Liver (tissue), 9 donors: ENCODE data around the gene PTPN6. TPM values are rescaled to one million over a fixed set of nuclear protein-coding genes. Genes with fewer than 3 reads are reported as not detected.
A peak's percentile ranks its signal among the peaks of the same experiment; 100 is the strongest.

Experiments used
- DNase-seq: peaks from one replicate; pipeline ENCODE4 v3.0.0-alpha.2; 2017; ENCODE audit warnings: low spot score
- H3K27ac ChIP-seq, 2 donors: one replicate each; pipeline ENCODE4 v1.7.0; 2013; ENCODE audit warnings: inconsistent platforms in 2 of 2, low read length in 2 of 2, control low read depth in 1 of 2, low read depth in 1 of 2, mild to moderate bottlenecking in 1 of 2
- H3K27me3 ChIP-seq, 4 donors: one replicate each; pipeline versions ENCODE4 v1.6.1 to v1.7.0; 2013; ENCODE audit warnings: low read length in 3 of 4, inconsistent platforms in 1 of 4, mild to moderate bottlenecking in 1 of 4, moderate library complexity in 1 of 4; ENCODE audit not compliant: control insufficient read depth in 4 of 4, insufficient read depth in 4 of 4
- H3K36me3 ChIP-seq, 4 donors: one replicate each; pipeline versions ENCODE4 v1.6.1 to v1.7.0; 2013; ENCODE audit warnings: low read length in 3 of 4, mild to moderate bottlenecking in 3 of 4, low read depth in 1 of 4, moderate library complexity in 1 of 4; ENCODE audit not compliant: control insufficient read depth in 4 of 4, insufficient read depth in 3 of 4
- H3K4me1 ChIP-seq, 4 donors: one replicate each; pipeline versions ENCODE4 v1.6.1 to v1.7.0; 2013; ENCODE audit warnings: low read length in 3 of 4, mild to moderate bottlenecking in 3 of 4, moderate library complexity in 1 of 4; ENCODE audit not compliant: control insufficient read depth in 4 of 4, insufficient read depth in 4 of 4
- H3K4me3 ChIP-seq, 3 donors: one replicate each; pipeline versions ENCODE4 v1.6.1 to v1.7.0; 2013; ENCODE audit warnings: low read length in 3 of 3, control low read depth in 1 of 3, low read depth in 1 of 3, mild to moderate bottlenecking in 1 of 3
- H3K9ac ChIP-seq, 2 donors: one replicate each; pipeline ENCODE4 v1.7.0; 2013; ENCODE audit warnings: low read length in 2 of 2, mild to moderate bottlenecking in 2 of 2, moderate library complexity in 2 of 2, control low read depth in 1 of 2, low read depth in 1 of 2
- H3K9me3 ChIP-seq, 4 donors: one replicate each; pipeline versions ENCODE4 v1.6.1 to v1.7.0; 2013; ENCODE audit warnings: low read length in 3 of 4; ENCODE audit not compliant: control insufficient read depth in 4 of 4
- ATF3 ChIP-seq: IDR thresholded peaks from 2 replicates; pipeline ENCODE4 v1.6.1; 2016; ENCODE audit warnings: antibody characterized with exemption
- CTCF ChIP-seq: fragments of 150-350 bp; IDR thresholded peaks from 2 replicates; pipeline ENCODE4 v1.5.1; 2017; ENCODE audit warnings: improper control_type of control experiment, low read depth, low read length; ENCODE audit not compliant: missing input control
- EGR1 ChIP-seq, 2 donors: IDR thresholded peaks; 2 replicates each; pipeline ENCODE4 v1.6.1; 2016 to 2018; ENCODE audit warnings: antibody characterized with exemption in 2 of 2, low read depth in 2 of 2
- FOXA1 ChIP-seq: IDR thresholded peaks from 2 replicates; pipeline ENCODE4 v1.6.1; 2016; ENCODE audit warnings: antibody characterized with exemption
- FOXA2 ChIP-seq: IDR thresholded peaks from 2 replicates; pipeline ENCODE4 v1.6.1; 2016; ENCODE audit warnings: antibody characterized with exemption
- GABPA ChIP-seq, 2 donors: IDR thresholded peaks in 1 of 2; conservative IDR thresholded peaks in 1 of 2; 2 replicates each; pipeline ENCODE4 v1.6.1; 2016; ENCODE audit warnings: antibody characterized with exemption in 2 of 2, mild to moderate bottlenecking in 1 of 2, moderate library complexity in 1 of 2
- HNF4A ChIP-seq, 2 donors: conservative IDR thresholded peaks; 2 replicates each; pipeline ENCODE4 v1.6.1; 2016; ENCODE audit warnings: antibody characterized with exemption in 2 of 2, mild to moderate bottlenecking in 2 of 2
- HNF4G ChIP-seq: IDR thresholded peaks from 2 replicates; pipeline ENCODE4 v1.6.1; 2016; ENCODE audit warnings: antibody characterized with exemption
- JUND ChIP-seq, 2 donors: IDR thresholded peaks; 2 replicates each; pipeline ENCODE4 v1.6.1; 2016; ENCODE audit warnings: antibody characterized with exemption in 2 of 2
- MAX ChIP-seq: IDR thresholded peaks from 2 replicates; pipeline ENCODE4 v1.6.1; 2016; ENCODE audit warnings: antibody characterized with exemption
- NR2F2 ChIP-seq: IDR thresholded peaks from 2 replicates; pipeline ENCODE4 v1.6.1; 2016; ENCODE audit warnings: antibody characterized with exemption
- RAD21 ChIP-seq, 2 donors: IDR thresholded peaks; 2 replicates each; pipeline ENCODE4 v1.6.1; 2016; ENCODE audit warnings: antibody characterized with exemption in 2 of 2, mild to moderate bottlenecking in 2 of 2
- REST ChIP-seq: IDR thresholded peaks from 2 replicates; pipeline ENCODE4 v1.6.1; 2016; ENCODE audit warnings: antibody characterized with exemption, mild to moderate bottlenecking
- RXRA ChIP-seq, 2 donors: IDR thresholded peaks; 2 replicates each; pipeline ENCODE4 v1.6.1; 2017 to 2018; ENCODE audit warnings: antibody characterized with exemption in 2 of 2, mild to moderate bottlenecking in 1 of 2
- SP1 ChIP-seq: IDR thresholded peaks from 2 replicates; pipeline ENCODE4 v1.6.1; 2018; ENCODE audit warnings: antibody characterized with exemption, mild to moderate bottlenecking
- TAF1 ChIP-seq: conservative IDR thresholded peaks from 2 replicates; pipeline ENCODE4 v1.6.1; 2016; ENCODE audit warnings: antibody characterized with exemption, mild to moderate bottlenecking
- YY1 ChIP-seq: IDR thresholded peaks from 2 replicates; pipeline ENCODE4 v1.6.1; 2016; ENCODE audit warnings: antibody characterized with exemption, mild to moderate bottlenecking
- ZBTB33 ChIP-seq: IDR thresholded peaks from 2 replicates; pipeline ENCODE4 v1.6.1; 2016; ENCODE audit warnings: antibody characterized with exemption
- WGBS: extraction: QIAGEN DNeasy Blood & Tissue Kit; methylation state at CpG from one replicate; pipeline ENCODE4 v1.1.7; 2013; 5-methylcytosine and 5-hydroxymethylcytosine counted together
- polyA plus RNA-seq, 2 donors: library from polyadenylated mRNA; stranded (reverse) in 1 of 2; unstranded in 1 of 2; fragments of 200-250 nt in 1 of 2; fragments of >200 nt in 1 of 2; fragmentation: Nextera tagmentation in 1 of 2; extraction: Ambion mirVana in 1 of 2; gene quantifications; one replicate each; pipeline versions ENCODE4 v1.2.1 to v1.2.3, GENCODE V29; 2013 to 2015
- total RNA-seq, 2 donors: library from RNA; depleted of rRNA; stranded (reverse); fragments of >200 nt; gene quantifications; one replicate each; pipeline ENCODE4 v1.2.3, GENCODE V29; 2014
- donor health status: healthy.
- donor health status: healthy.
- donor health status: healthy.
- donor health status: healthy.
- donor health status: healthy.

PTPN6 gene
- total and polyA plus RNA-seq, 4 donors, result 15.2 to 41.0 (median 19.6) TPM

- H3K36me3 ChIP-seq, result no peaks in the 10 kb centered on the region
- TF ChIP-seq TAF1 (no peak), MAX (no peak), HNF4A (conservative IDR thresholded peaks at IDR 0.05) (peak in 1 of 2 donors; percentile 32), FOXA1 (peak; percentile 70), REST (peak; percentile 75), JUND (IDR thresholded peaks at IDR 0.05) (peak; percentile 16 to 20), NR2F2 (peak; percentile 36), RAD21 (IDR thresholded peaks at IDR 0.05) (no peak), ZBTB33 (peak; percentile 59), EGR1 (IDR thresholded peaks at IDR 0.05; ENCODE audit: low read depth in 2 of 2) (peak in 1 of 2 donors; percentile 19), FOXA2 (no peak), HNF4G (no peak), ATF3 (peak; percentile 54), SP1 (peak; percentile 77), YY1 (no peak), CTCF (no peak), GABPA (IDR thresholded peaks at IDR 0.05 in 1 of 2, conservative IDR thresholded peaks at IDR 0.05 in 1 of 2) (peak; percentile 81 to 87), RXRA (IDR thresholded peaks at IDR 0.05) (peak; percentile 26 to 57)
Observed at GRCh38 chr12:6943722-6944380, 7.3 kb upstream of the PTPN6 start, which contains the start of the genes C12orf57 and RNU7-1. Gene C12orf57 (plus strand): TSS chr12:6944022. CDS start chr12:6944122, 100 bp downstream. Gene RNU7-1 (plus strand): TSS chr12:6943816.

More at GRCh38 chr12:6943722-6944380, 7.3 kb upstream of the PTPN6 start, which contains the start of the genes C12orf57 and RNU7-1:
- DNase-seq, result peak; percentile 73
- under 1% methylated on average over 31 of the region's 31 CpGs for WGBS
- H3K9me3 ChIP-seq, result no peaks in the 10 kb centered on the region
- H3K9ac ChIP-seq, result peak within 1 kb of the TSS; percentile 34 to 82
- H3K27ac ChIP-seq, result peak within 1 kb of the TSS; percentile 86 to 96
- H3K27me3 ChIP-seq, result no peaks in the 10 kb centered on the region
- H3K4me1 ChIP-seq, result peaks cover 10 to 53% (median 37%) of the 10 kb centered on the region in 4 donors
- peak within 1 kb of the TSS; percentile 56 to 66 (median 58) for H3K4me3 ChIP-seq
